CD4-positive, alpha-beta T cell treated with Interleukin-6 for 4 hours (primary cell): Measurements from ENCODE around the gene TNPO3.
"Not testable (repeated sequence)": the region's sequence is repeated elsewhere in the genome, so short reads cannot be mapped to it uniquely, and the experiment has no call there.

Source experiments
- DNase-seq: peaks from one replicate; pipeline ENCODE4 v3.0.0-alpha.2; 2020; ENCODE audit warnings: mixed read lengths

The TNPO3 gene

DNA sequence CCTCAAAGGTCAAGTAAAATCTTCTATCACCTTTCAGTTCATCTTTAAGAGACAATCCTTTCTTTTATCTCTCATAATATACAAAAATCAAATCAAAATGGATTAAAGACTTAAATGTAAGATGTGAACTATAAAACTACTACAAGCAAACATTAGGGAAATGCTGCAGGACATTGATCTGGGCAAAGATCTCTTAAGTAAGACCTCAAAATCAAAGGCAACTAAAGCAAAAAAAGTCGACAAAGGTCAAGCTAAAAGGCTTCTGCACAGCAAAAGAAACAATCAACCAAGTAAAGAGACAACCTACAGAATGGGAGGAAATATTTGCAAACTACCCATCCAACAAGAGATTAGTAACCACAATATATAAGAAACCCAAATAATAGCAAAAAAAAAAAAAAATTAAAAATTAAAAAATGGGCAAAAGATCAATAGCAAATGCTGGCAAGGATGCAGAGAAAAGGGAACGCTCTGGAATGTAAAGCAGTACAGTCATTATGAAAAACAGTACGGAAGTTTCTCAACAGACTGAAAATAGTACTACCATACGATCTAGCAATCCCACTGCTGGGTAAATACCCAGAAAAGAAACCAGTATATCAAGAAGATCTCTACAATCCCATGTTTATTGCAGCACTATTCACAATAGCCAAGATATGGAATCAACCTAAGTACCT lies 41.7 kb downstream of the TNPO3 start:
- no peak for DNase-seq

DNA sequence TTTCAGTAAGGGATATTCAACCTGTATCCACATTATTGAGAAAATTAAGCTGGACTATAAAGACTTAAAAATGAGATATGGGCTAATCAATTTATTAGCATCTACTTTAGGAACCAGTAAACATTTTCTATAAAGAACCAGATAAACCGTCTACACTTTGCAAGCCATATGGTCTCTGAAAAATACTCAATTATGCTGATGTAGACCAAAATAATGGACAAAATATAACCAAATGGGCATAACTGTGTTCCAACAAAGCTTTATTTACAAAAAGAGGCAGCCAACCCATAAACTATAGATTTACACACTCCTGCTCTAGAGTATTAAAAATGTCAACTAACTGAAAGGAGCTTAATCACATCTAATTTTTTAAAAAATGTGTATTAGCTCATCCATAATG lies 42.3 kb downstream of the TNPO3 start:
- no peak for DNase-seq

DNA sequence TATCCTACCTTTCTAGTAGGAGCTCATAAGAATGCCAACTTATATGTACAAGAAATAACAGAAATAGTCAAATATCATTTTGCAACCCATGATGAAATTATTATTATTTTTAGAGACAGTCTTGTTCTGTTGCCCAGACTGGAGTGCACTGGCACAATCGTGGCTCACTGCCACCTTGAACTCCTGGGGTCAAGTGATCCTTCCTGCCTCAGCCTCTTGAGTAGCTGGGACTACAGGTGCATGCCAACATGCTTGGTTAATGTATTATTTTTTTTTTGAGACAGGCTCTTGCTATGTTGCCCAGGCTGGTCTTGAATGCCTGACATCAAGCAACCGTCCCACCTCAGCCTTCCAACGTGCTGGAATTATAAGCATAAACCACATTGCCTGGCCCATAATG lies 44.8 kb downstream of the TNPO3 start:
- no peak for DNase-seq

DNA sequence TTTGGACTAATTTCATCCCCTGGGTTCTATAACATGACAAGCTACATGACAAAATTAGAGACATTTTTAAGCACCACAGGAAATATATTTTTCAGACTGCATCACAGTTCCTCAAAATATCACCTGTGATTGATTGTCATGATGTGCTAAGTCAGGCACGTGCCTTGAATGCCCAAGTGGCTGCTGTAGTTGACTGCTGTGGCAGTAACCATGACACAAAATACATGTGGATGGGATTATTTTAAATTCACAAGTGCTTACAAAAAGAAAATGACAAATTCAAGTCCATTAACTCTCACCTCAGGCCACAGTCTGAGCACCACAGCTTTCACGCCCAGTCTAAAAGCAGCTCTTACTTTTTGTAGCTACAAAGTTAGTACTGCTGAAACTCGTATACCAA lies 45.5 kb downstream of the TNPO3 start:
- no peak for DNase-seq

DNA sequence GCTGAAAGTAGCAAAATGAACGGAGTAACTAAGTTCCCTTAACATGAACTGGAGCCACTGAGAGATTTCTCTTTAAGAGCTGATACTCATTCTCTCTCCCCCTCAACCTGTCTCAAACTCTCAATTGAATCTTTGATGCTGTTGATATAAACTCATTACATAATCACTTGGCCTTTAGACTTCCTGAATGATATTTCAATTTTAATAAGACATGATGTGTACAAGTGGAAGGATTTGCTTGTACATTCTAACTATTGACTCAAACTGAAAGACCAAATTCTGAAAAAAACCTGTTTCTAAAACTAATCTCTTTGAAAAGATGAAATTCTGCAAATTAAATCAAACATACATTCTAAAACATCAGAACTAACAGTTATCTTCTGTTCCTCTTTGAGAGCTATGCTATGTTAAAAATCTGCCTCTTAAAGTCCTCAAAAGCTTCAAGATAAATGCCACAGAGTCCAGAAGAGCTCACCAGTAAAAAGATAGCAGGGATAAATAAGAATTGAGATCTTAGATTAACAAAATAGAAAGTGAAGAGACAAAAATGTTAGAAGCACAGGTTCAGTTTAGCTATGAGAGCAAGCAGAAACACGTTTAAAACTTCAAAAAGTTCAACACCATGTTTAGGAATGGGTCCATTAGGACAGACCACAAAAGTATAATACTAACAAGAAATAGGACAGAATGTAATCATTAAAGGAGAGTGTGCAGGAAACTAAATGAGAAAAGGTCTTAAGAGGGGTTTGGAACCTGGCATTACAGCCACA lies 46.1 kb downstream of the TNPO3 start:
- no peak for DNase-seq

DNA sequence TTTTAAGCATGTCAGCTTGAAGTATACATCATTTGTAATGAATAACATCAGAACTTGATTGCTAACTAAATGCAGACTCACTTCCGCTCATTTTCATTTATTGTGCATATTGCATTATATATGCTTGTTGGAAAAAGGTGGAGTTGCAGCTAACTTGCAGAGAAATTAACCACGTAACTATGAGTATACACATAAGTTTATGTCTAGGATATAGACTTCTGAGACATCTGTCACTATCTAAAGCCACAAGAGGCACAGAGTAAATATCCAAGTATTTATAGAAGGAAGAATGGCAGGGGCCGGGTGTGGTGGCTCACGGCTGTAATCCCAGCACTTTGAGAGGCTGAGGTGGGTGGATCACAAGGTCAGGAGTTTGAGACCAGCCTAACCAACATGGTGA lies 47.3 kb downstream of the TNPO3 start:
- no peak for DNase-seq

DNA sequence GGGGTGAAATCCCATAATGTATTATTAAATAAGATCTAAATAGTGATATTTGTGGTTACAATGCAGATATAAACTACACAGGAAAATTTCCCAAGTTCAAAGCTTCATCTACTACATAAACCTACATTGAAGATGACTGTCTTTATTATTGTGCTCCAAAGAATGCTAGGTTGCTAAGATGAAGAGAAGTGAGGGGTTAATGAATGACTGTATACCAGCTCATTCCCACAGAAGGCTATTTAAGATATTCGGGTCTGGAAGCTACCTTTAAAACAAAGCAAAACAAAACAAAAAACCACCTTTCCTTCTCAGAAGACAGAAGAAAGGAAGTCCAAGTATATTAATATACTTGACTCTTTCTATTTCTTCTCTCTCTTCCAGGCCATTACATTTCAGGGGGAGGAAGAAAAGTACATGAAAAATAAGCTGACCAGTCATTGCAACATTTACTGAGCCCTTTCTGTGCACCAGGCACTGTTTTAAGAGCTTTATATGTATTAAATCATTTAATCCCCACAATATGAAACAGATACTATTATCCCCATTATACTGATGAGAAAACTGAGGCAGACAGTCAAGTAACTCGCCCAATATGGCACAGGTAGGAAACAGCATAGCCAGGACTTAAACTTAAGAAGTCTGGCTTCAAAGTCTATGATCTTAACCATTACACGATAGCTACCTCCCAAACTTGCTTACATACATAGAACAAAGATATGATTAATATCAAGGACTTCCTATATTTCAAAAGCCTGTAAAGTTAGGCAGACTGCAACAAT lies 48.1 kb downstream of the TNPO3 start:
- no peak for DNase-seq

DNA sequence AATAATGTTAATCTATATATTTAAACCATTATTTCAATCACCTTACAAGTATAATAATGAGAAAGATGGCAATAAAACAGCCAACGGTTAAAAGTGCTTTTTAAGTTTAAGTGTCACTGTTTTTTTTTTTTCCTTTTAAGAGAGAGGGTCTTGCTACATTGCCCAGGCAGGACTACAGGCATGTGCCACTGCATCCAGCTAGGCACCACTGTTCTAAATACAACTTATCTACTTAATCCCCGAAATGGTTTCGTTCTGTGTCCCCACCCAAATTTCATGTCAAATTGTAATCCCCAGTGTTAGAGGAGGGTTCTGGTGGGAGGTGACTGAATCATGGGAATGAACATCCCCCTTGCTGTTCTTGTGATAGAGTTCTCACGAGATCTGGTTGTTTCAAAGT lies 49.7 kb downstream of the TNPO3 start:
- DNase-seq = no peak

DNA sequence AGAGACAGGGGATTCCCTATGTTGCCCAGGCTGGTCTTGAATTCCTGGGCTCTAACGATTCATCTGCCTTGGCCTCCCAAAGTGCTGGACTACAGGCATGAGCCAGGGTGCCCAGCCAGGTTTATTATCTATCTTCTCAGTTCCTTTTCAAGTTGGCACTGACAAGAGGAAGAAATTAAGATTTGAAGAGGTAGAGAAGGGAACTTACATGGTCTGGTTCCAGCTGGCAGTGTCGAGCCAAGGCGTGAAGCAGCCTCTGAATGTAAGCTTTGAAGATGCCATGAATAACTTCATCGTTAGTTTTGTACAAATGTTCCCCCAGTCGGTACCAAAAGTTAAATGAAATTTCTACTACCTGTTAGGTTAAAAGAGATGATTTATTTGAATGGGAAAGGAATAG lies 57.7 kb downstream of the TNPO3 start:
- DNase-seq = no peak

DNA sequence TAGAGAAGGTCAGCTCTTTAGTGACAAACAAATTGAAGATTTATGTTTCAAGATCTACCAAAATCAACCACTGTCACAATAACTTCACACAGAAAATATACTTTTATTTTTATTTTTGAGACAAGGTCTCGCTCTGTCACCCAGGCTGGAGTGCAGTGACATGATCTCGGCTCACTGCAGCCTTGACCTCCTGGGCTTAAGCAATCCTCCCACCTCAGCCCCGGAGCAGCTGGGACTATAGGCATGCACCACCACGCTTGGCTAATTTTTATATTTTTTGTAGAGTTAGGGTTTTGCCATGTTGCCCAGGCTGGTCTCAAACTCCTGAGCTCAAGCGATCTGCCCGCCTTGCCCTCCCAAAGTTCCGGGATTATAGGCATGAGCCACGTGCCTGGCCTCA lies 60.4 kb downstream of the TNPO3 start:
- not testable (repeated sequence) for DNase-seq

DNA sequence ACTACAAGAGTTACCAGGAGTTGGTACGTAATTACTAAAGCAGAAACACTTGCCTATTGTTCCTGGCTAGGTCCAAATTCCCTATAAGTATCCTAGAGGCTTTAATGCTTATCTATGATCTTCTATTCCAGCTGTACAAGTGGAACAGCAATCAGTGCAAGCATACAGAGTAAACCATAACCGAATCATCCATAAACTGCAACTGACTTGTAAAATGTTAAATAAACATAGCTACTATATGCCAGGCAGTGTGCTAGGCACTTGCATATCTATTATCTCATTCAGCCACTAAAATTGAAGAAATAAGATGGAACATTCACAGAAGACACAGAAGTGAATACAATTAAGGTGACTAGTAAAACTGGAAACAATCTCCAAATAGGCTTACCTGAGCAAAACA lies 61.5 kb downstream of the TNPO3 start:
- no peak for DNase-seq

DNA sequence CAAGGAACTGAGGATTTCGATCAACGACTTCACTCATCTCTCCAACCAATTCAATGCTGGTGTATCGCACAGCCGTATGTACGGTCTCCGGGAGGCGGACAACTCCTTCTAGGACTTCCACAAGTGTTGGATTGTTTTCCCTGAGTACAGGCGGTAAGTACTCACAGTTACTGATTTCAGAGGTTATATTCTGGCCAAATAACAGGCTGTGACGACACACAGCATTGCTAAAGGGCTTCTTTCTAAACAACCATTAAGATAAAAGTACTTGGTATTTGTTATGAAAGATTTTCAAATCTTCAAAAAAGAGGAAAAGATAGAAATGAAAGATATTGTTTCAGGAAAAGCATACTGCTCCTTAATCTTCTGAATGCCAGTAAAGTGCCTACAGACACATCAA lies 65.0 kb downstream of the TNPO3 start:
- DNase-seq = no peak

DNA sequence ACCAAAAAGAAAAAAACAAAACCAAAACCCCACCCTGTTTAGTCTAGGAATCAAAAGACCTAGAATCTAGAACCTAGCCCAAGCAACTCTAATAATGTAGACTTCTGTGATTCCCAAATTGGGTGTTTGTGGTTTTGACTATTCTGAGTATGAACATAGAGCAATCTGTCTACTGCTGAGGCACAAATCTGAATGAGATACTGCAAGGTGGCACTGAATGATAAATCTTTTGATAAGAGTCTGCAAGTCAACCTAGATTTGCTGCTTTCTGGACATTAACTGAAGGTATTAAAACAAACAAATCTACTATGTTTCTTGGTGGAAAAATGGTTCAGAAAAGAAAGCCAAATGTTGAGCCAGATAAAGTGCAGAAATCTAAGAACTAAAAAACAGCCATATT lies 66.5 kb downstream of the TNPO3 start:
- DNase-seq = no peak

DNA sequence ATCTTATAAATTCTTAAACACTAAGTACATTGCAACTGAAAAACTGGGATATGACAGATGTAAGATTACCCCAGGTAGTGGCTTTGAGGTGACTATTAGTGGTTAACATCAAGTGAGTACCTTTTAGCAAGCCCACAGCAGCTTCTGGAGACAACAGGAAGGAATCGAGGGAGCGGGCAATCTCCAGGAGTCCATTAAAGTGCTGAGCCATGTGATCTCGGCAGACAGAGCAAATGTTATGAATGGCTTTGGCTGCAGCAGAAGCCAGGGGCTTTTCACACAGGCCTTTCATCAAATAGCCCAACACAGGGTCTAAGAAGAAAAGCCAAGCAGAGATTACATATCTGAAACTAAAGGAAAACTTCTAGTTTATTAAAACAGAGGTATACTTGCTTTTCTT lies 68.3 kb downstream of the TNPO3 start:
- DNase-seq = no peak

DNA sequence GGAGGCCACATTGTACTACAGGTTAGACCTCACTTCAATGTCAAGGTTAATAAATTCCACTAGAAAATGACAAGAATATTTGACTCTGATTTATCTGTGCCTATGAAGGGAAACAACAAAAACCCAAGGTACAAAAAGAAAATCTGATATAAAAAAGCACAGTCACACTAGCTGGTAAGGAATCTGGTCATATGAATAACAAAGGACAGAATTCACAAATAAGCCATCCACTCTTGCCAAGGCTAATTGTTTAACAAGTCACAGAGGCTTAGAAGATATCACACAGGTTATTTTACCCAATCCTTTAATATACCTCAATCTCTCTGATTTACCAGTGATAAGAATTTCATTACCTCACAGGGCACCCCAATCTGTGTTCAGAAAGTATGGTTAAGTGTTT lies 69.3 kb downstream of the TNPO3 start:
- no peak for DNase-seq

DNA sequence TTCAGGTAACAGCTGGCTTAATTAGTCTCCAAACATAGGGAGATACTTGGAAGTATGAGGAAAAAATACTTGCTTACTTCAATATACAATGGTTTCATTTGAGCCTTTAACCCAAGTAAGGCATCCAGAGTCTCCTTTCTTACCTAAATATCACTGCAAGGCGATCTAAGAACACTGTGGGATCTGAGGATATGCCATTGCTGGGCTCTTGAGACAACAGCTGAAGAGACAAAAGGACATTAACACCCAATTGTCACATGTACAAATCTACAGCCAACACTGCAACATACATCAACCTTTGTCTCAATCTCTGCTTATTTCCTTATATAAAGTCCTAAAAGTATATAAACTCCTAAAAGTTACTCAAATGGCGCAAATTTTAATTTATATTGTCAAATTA lies 72.8 kb downstream of the TNPO3 start:
- DNase-seq = no peak

DNA sequence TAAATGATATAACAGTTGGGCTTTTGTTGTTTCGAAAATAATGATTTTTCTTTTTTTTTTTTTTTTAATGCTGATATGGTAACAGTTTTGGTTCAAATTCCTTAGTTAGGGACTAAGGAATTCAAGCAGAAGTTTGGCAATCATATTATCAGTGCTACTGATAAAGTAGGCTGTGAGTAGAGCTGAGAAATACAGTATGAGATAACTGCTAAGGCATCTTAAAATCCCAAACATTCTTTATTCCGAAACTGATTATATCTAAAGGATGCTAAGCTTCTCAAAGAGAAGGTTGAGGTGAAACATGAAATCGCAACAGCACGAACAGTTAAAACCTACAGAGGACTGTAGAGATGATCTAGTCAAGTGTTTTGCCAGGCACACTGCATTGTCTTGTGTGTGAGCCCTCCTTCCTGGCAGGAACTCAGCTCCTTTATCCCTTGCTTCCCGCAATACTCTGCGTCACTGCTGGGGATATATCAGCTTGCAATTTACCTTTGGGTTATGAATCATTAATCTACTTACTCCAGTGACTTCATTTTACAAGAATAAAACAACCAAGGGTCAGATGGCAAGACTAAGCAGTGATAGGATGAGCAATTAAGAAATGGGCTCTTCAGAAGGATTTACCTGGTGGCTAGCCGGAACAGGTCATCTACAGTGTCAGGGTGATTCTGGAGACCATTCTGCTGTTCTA lies 80.5 kb downstream of the TNPO3 start:
- DNase-seq = no peak

DNA sequence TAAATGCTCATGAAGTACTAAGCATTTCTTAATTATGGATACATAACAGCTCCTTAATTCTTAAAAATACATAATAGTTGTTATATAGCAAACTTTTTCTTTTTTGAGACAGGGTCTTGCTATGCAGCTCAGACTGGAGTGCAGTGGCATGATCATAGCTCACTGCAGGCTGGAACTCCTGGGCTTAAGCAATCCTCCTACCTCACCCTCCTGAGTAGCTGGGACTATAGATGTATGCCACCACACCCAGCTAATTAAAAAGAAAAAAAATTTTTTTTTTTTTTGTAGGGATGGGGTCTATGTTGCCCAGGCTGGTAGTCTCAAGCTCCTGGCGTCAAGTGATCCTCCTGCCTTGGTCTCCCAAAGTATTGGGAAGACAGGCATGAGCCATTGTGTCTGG lies 86.3 kb downstream of the TNPO3 start:
- no peak for DNase-seq

DNA sequence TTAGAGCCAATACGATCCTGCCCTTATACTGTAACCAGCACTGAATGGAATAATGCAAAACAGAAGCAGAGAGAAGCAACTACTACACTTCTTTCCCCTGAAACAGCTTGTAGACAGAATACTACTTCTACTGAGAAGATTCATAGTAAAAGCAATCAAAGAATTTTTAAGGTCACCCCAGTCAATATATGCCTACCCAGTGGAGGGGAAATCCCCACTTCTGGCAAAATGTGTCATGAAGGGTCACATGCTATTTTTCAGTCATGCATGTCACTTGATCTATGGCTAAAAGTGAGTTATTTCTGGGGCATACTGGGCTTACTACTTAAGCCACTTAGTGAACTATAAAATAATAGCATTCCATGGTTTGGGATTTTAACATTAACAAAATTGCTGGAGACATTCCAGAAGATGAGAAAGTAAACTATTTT lies 91.6 kb downstream of the TNPO3 start:
- DNase-seq = no peak

DNA sequence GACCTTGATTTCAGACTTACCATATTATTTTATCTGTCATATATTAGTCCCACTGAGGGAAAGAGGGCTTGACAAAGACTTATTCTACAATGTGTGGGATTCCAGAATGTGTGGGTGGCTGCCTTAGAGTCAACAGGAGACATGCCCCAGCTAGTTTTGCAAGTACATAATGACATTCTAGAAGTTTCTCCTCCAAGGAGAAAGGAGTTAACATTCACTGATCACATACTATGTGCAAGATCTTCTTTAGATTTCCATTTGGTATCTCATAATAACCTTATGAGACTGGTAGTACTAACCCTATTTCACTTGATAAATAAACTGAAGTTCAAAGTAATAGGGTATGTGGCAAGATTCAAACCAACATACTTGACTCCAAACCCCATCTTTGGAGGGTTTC lies 92.0 kb downstream of the TNPO3 start:
- DNase-seq = no peak

DNA sequence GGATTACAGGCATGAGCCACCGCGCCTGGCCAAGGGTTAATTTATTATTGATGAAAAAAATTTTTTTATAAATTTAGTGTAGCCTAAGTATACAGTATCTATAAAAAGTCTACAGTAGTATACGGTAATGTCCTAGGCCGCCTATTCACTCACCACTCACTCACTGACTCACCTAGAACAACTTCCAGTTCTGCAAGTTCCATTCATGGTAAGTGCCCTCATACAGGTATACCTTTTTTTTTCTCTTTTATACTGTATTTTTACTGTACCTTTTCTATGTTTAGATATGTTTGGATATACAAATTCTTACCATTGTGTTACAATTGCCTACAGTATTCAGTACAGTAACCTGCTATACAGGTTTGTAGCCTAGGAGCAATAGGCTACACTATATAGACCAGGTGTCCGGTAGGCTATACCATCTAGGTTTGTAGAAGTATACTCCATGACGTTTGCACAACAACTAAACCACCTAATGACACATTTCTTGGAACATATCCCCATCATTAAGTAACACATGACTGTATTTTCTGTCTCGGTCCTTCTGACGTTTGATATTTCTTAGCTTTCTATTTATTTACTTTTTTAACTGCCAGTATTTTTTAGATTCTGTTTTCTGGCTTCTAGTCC lies 93.8 kb downstream of the TNPO3 start:
- DNase-seq = no peak

DNA sequence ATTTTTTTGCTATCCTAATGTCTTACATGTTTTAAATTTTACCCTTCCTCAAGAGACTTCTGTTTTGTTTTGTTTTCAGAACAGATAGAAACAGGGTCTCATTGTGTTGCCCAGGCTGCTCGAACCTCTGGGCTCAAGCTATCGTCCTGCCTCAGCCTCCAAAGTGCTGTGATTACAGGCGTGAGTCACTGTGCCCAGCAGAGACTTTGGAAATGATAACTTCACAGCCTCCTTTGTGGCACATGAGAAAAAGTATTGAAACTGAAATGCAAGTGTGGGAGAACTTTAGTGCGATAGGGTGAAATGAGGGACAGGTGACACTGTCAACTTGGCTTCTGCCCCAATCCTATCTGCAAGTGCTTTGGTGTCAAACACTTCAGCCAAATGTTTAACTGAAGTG lies 95.6 kb downstream of the TNPO3 start:
- DNase-seq = no peak

DNA sequence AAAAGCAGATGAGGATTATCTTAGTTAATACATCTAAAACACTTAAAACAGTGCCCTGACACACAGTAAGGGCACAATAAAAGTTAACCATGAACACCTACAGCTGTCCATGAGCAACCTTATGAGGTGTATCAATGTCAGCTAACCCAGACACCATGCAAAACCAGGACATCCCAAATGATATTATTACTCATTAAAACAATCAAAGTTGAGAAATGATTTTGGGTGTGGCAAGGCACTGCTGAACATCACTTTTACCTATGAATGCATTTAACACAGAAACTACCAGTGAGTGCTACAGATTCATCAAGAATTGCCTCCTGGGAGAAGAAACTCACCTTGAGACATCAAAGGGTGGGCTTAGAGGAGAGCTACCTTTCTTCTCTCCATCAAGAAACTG lies 98.9 kb downstream of the TNPO3 start:
- DNase-seq = no peak
